ENCODE data around the gene BCL7A.

The BCL7A gene

DNA sequence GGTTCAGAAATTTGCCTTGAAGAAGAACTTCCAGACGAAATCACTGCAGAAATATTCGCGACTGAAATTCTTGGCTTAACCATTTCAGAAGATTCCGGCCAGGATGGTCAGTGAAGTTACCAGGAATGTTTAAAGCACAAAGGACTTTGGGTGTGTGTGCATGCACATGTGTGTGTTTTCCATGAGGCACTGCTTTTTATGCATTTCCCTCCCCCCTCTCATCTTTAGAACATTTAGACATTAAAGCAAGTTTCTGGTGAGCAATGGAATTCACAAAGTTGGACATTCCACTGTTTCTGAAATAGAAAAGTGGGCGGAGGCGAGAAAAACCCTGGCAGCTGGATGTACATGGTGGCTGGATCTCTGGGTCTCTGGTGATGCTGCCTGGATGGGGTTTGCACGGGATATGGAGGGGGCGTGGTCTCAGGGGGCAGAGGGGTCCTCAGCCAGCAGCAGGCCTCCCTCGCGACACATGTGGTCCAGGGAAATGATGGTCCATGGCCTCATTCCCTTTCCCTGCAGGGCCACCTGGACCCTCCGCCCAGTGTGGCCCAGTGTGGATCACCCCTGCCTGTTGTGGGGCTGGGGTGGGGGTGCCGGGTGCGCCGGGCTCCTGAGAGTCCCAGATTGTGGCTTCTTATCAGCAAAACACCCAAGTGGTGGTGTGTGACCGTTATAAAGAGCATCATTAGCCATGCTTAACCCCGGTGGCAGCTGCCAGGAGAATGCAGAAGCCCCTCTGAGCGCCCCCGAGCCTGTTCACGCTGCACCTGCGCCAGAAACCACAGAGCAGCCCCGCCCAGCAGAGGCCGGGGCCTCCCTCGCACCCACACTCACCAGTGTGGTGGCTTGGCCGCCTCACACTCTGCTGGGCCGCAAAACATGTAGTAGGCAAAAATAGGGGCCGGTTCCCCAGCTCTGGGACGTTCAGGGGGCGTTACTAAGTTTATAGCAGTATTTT, 17.8 kb upstream of the BCL7A start:
- H3F3A ChIP-seq (ENCODE audit: control insufficient read depth, insufficient read depth), result peaks cover 70% of the 10 kb centered on the region
- peak overlapping the region; percentile 99 for H3K27ac ChIP-seq (ENCODE audit: low read depth, low read length)
- H3K4me3 ChIP-seq (ENCODE audit: low read length), result peak overlapping the region; percentile 87

GRCh38 chr12:122004633-122005071, 17.0 kb upstream of the BCL7A start:
- Histone ChIP-seq H3K36me3 (ENCODE audit: control insufficient read depth, low read length) (peaks cover 80% of the 10 kb centered on the region), H3K27me3 (ENCODE audit: control insufficient read depth, low read length) (no peaks in the 10 kb centered on the region), H3K9me3 (ENCODE audit: control insufficient read depth, insufficient read depth, low read length) (peaks cover 5% of the 10 kb centered on the region), H3K79me2 (ENCODE audit: control insufficient read depth, low read length) (peaks cover 62% of the 10 kb centered on the region), H4K20me1 (ENCODE audit: control insufficient read depth, insufficient read depth, low read depth, low read length) (no peaks in the 10 kb centered on the region), H3K9me2 (replicated peaks; ENCODE audit: control insufficient read depth, low read length) (no peaks in the 10 kb centered on the region), H3K4me1 (ENCODE audit: control insufficient read depth, low read length) (peaks cover 92% of the 10 kb centered on the region), H3K4me3 (ENCODE audit: low read length) (peak overlapping the region; percentile 87), H3F3A (ENCODE audit: control insufficient read depth, insufficient read depth) (peaks cover 66% of the 10 kb centered on the region), H3K27ac (ENCODE audit: low read depth, low read length) (peak overlapping the region; percentile 99), H3K4me2 (ENCODE audit: low read length) (peak overlapping the region; percentile 94)
- TF ChIP-seq, protein P1, sequence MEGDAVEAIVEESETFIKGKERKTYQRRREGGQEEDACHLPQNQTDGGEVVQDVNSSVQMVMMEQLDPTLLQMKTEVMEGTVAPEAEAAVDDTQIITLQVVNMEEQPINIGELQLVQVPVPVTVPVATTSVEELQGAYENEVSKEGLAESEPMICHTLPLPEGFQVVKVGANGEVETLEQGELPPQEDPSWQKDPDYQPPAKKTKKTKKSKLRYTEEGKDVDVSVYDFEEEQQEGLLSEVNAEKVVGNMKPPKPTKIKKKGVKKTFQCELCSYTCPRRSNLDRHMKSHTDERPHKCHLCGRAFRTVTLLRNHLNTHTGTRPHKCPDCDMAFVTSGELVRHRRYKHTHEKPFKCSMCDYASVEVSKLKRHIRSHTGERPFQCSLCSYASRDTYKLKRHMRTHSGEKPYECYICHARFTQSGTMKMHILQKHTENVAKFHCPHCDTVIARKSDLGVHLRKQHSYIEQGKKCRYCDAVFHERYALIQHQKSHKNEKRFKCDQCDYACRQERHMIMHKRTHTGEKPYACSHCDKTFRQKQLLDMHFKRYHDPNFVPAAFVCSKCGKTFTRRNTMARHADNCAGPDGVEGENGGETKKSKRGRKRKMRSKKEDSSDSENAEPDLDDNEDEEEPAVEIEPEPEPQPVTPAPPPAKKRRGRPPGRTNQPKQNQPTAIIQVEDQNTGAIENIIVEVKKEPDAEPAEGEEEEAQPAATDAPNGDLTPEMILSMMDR (IDR thresholded peaks at IDR 0.05; ENCODE audit: low read depth, low read length, poor library complexity, severe bottlenecking), result no peak
- no peak for TF ChIP-seq EZH2phosphoT487 (IDR thresholded peaks at IDR 0.05; ENCODE audit: borderline replicate concordance, low read length)

More for the DNA sequence above, 17.8 kb upstream of the BCL7A start:
- H4K20me1 ChIP-seq (ENCODE audit: control insufficient read depth, insufficient read depth, low read depth, low read length), result no peaks in the 10 kb centered on the region
- H3K9me3 ChIP-seq (ENCODE audit: control insufficient read depth, insufficient read depth, low read length), result peaks cover 12% of the 10 kb centered on the region
- peaks cover 69% of the 10 kb centered on the region for H3K79me2 ChIP-seq (ENCODE audit: control insufficient read depth, low read length)
- TF ChIP-seq, protein P1 (IDR thresholded peaks at IDR 0.05; ENCODE audit: low read depth, low read length, poor library complexity, severe bottlenecking), result no peak
- TF ChIP-seq EZH2phosphoT487 (IDR thresholded peaks at IDR 0.05; ENCODE audit: borderline replicate concordance, low read length), result no peak
- peak overlapping the region; percentile 94 for H3K4me2 ChIP-seq (ENCODE audit: low read length)
- no peaks in the 10 kb centered on the region for H3K27me3 ChIP-seq (ENCODE audit: control insufficient read depth, low read length)
- H3K36me3 ChIP-seq (ENCODE audit: control insufficient read depth, low read length), result peaks cover 87% of the 10 kb centered on the region
- peaks cover 94% of the 10 kb centered on the region for H3K4me1 ChIP-seq (ENCODE audit: control insufficient read depth, low read length)
- no peaks in the 10 kb centered on the region for H3K9me2 ChIP-seq (replicated peaks; ENCODE audit: control insufficient read depth, low read length)

GRCh38 chr12:122005252-122005776, 16.4 kb upstream of the BCL7A start:
- peak overlapping the region; percentile 94 for H3K4me2 ChIP-seq (ENCODE audit: low read length)
- TF ChIP-seq EZH2phosphoT487 (IDR thresholded peaks at IDR 0.05; ENCODE audit: borderline replicate concordance, low read length), result no peak
- TF ChIP-seq, protein P1 (IDR thresholded peaks at IDR 0.05; ENCODE audit: low read depth, low read length, poor library complexity, severe bottlenecking), result no peak

More at GRCh38 chr12:122005252-122005776, 16.4 kb upstream of the BCL7A start:
- Histone ChIP-seq H3K9me3 (ENCODE audit: control insufficient read depth, insufficient read depth, low read length) (no peaks in the 10 kb centered on the region), H3K36me3 (ENCODE audit: control insufficient read depth, low read length) (peaks cover 73% of the 10 kb centered on the region), H3K27ac (ENCODE audit: low read depth, low read length) (peak overlapping the region; percentile 99), H4K20me1 (ENCODE audit: control insufficient read depth, insufficient read depth, low read depth, low read length) (no peaks in the 10 kb centered on the region), H3K4me3 (ENCODE audit: low read length) (peak overlapping the region; percentile 87), H3K79me2 (ENCODE audit: control insufficient read depth, low read length) (peaks cover 56% of the 10 kb centered on the region), H3K27me3 (ENCODE audit: control insufficient read depth, low read length) (no peaks in the 10 kb centered on the region), H3K9me2 (replicated peaks; ENCODE audit: control insufficient read depth, low read length) (no peaks in the 10 kb centered on the region), H3F3A (ENCODE audit: control insufficient read depth, insufficient read depth) (peaks cover 67% of the 10 kb centered on the region), H3K4me1 (ENCODE audit: control insufficient read depth, low read length) (peaks cover 94% of the 10 kb centered on the region)
